Skeletal muscle tissue (tissue), 4 donors: Measurements from ENCODE around the gene ZBTB40. TPM values are rescaled to one million over a fixed set of nuclear protein-coding genes. Genes with fewer than 3 reads are reported as not detected.

Experiments used
- H3K27ac ChIP-seq: one replicate; pipeline ENCODE4 v1.7.0; 2013; ENCODE audit warnings: mild to moderate bottlenecking, low read depth, low read length, inconsistent platforms
- H3K27me3 ChIP-seq, 3 donors: one replicate each; pipeline ENCODE4 v1.7.0; 2013; ENCODE audit warnings: low read length in 3 of 3; ENCODE audit not compliant: control insufficient read depth in 3 of 3, insufficient read depth in 3 of 3
- H3K36me3 ChIP-seq, 3 donors: one replicate each; pipeline ENCODE4 v1.7.0; 2013; ENCODE audit warnings: low read length in 3 of 3; ENCODE audit not compliant: control insufficient read depth in 3 of 3, insufficient read depth in 3 of 3
- H3K4me1 ChIP-seq, 3 donors: one replicate each; pipeline ENCODE4 v1.7.0; 2013; ENCODE audit warnings: low read length in 3 of 3, mild to moderate bottlenecking in 3 of 3; ENCODE audit not compliant: control insufficient read depth in 3 of 3, insufficient read depth in 3 of 3
- H3K4me3 ChIP-seq, 3 donors: one replicate each; pipeline ENCODE4 v1.7.0; 2013; ENCODE audit warnings: low read length in 3 of 3
- H3K9ac ChIP-seq, 3 donors: one replicate each; pipeline ENCODE4 v1.7.0; 2013; ENCODE audit warnings: low read length in 3 of 3, mild to moderate bottlenecking in 3 of 3, moderate library complexity in 2 of 3, low read depth in 1 of 3
- H3K9me3 ChIP-seq, 3 donors: one replicate each; pipeline ENCODE4 v1.7.0; 2013; ENCODE audit warnings: low read length in 3 of 3; ENCODE audit not compliant: control insufficient read depth in 3 of 3
- total RNA-seq: library from RNA; depleted of rRNA; stranded (reverse); fragments of >200 nt; gene quantifications from one replicate; pipeline ENCODE4 v1.2.3, GENCODE V29; 2014
- donor health status: Osteomylitis.

Gene ZBTB40
- total RNA-seq, 1 donor from 2014 or later: 9.4 TPM

DNA sequence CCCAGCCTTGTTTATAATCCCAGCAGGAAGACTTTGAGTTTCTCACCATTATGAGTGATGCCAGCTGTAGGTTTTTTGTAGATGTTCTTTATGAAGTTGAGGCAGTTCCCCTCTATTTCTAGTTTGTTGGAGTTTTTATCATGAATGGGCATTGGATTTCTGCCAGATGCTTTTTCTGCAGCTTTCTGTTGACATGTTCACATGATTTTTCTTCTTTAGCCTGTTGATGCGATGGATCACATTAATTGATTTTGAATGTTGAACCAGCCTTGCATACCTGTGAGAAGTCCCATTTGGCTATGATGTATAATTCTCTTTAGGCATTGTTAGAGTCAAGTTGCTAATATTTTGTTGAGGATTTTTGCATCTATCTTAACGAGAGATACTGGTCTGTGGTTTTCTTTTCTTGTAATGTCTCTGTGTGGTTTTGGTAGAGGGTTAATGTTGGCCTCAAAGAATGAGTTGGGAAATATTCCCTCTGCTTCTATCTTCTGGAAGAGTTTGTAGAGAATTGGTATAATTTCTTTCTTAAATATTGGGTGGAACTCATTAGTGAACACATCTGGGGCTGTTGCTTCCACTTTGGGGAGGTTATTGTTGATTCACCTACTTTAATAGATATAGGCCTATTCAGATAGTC lies 33.2 kb downstream of the ZBTB40 start:
- no peaks in the 10 kb centered on the region for H3K27me3 ChIP-seq
- no peaks in the 10 kb centered on the region for H3K4me1 ChIP-seq
- H3K36me3 ChIP-seq: peaks cover 0 to 3% (median under 1%) of the 10 kb centered on the region in 3 donors
- peaks cover 0 to 2% (median 0%) of the 10 kb centered on the region in 3 donors for H3K9me3 ChIP-seq
- H3K27ac ChIP-seq: no peak overlapping the region
- no peak overlapping the region for H3K9ac ChIP-seq
- H3K4me3 ChIP-seq: no peak overlapping the region

DNA sequence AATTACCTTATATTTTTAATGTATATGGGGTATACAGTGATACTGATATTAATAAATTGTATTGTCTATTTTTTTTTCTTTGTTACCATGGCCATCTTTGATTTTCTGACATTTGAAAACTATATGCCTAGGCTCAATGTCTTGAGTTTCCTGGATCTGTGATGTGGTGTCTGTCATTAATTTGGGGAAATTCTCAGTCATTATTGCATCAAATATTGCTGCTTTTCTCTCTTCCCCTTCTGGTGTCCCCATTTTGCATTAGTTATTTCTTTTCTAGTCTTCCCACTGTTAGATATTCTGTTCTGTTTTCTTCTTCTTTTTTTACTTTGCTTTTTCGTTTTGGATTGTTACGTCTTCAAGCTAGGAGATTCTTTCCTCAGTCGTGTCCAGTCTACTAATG lies 33.8 kb downstream of the ZBTB40 start:
- no peaks in the 10 kb centered on the region for H3K4me1 ChIP-seq
- H3K27ac ChIP-seq: no peak overlapping the region
- no peak overlapping the region for H3K9ac ChIP-seq
- H3K4me3 ChIP-seq: no peak overlapping the region
- H3K27me3 ChIP-seq: no peaks in the 10 kb centered on the region
- H3K9me3 ChIP-seq: peaks cover 0 to 2% (median 0%) of the 10 kb centered on the region in 3 donors
- H3K36me3 ChIP-seq: peaks cover 0 to 3% (median 3%) of the 10 kb centered on the region in 3 donors

DNA sequence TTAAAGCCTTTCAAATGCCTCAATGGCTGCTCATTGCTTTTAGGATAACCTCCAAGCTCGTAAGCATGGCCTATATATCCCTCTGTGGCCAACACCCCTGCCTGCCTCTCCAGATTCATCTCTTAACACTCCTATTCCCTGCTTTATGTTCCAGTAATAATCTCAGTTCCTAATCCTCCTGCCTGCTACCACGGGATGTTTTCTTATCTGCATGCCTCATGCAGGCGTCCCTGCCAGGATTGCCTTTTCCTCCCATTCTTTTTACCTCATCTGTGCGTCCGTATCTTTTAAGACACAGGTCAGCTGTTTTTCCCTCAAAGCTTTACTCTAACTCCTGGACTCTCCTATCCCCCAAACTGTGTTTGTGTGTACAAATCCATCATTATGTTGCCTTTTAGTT lies 36.1 kb downstream of the ZBTB40 start:
- no peak overlapping the region for H3K27ac ChIP-seq
- H3K9me3 ChIP-seq: peaks cover 0 to 2% (median 0%) of the 10 kb centered on the region in 3 donors
- H3K9ac ChIP-seq: no peak overlapping the region
- peaks cover 8 to 11% (median 8%) of the 10 kb centered on the region in 3 donors for H3K4me1 ChIP-seq
- H3K4me3 ChIP-seq: no peak overlapping the region
- peaks cover 0 to 3% (median 0%) of the 10 kb centered on the region in 3 donors for H3K36me3 ChIP-seq
- H3K27me3 ChIP-seq: no peaks in the 10 kb centered on the region

DNA sequence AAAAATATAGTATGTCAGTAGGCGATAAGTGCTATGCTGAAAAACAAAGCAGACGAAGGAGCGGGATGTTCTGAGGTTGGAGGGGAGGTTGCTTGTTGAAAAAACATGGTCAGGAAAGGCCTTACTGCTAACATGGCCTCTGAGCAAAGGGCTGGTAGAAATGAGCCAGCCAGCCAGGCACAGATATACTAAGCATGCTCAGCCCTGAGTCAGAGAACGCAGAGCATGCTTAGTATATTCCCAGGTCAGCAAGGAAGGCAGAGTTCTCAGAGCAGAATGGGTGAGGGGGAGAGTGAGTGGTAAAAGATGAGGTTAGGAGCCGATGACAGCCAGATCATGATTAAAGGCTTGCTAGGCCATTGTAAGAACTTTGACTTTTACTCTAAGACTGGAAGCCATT lies 36.7 kb downstream of the ZBTB40 start:
- H3K4me1 ChIP-seq: peaks cover 8 to 11% (median 10%) of the 10 kb centered on the region in 3 donors

DNA sequence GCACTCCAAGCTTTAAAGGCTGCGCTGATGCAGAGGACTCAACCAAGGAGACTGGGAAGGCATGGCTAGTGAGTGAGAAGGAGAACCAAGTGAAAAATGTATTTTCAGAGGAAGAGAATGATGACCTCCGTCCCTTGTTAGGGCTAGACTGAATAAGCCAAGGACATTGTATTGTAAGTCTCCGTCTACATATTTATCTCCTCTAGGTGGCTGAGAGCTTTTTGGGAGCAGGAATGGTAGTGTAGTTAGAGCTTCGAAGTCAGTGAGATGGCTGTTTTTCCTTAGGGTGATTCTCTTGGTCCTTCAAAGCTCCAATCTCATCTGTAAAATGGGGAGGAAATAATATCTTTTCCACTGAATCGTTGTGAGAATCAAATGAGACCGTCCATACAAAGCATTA lies 37.6 kb downstream of the ZBTB40 start:
- no peak overlapping the region for H3K27ac ChIP-seq
- H3K9me3 ChIP-seq: peaks cover 0 to 2% (median 0%) of the 10 kb centered on the region in 3 donors
- H3K4me3 ChIP-seq: no peak overlapping the region
- H3K4me1 ChIP-seq: peaks cover 8 to 11% (median 10%) of the 10 kb centered on the region in 3 donors
- no peak overlapping the region for H3K9ac ChIP-seq
- H3K36me3 ChIP-seq: peaks cover 0 to 3% (median 0%) of the 10 kb centered on the region in 3 donors
- H3K27me3 ChIP-seq: no peaks in the 10 kb centered on the region

More for the DNA sequence above, 36.7 kb downstream of the ZBTB40 start:
- Histone ChIP-seq H3K9me3 (peaks cover 0 to 2% (median 0%) of the 10 kb centered on the region in 3 donors), H3K4me3 (no peak overlapping the region), H3K9ac (no peak overlapping the region), H3K27me3 (no peaks in the 10 kb centered on the region), H3K27ac (no peak overlapping the region), H3K36me3 (peaks cover 0 to 3% (median 0%) of the 10 kb centered on the region in 3 donors)

DNA sequence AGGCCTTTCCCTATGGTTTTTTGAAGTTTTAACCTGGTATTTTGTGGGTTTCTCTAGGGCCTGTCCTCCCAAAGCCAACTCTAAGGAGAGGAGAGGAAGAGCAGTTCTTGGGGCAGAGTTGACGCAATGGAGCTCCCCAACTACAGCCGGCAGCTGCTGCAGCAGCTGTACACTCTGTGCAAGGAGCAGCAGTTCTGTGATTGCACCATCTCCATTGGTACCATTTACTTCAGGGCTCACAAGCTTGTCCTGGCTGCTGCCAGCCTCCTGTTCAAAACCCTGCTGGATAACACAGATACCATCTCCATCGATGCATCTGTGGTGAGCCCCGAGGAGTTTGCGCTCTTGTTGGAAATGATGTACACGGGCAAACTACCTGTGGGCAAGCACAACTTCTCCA lies 38.2 kb downstream of the ZBTB40 start:
- Histone ChIP-seq H3K36me3 (peaks cover 0 to 3% (median 0%) of the 10 kb centered on the region in 3 donors), H3K9me3 (no peaks in the 10 kb centered on the region), H3K9ac (no peak overlapping the region), H3K27ac (no peak overlapping the region), H3K4me3 (no peak overlapping the region), H3K27me3 (no peaks in the 10 kb centered on the region), H3K4me1 (peaks cover 8 to 11% (median 10%) of the 10 kb centered on the region in 3 donors)

DNA sequence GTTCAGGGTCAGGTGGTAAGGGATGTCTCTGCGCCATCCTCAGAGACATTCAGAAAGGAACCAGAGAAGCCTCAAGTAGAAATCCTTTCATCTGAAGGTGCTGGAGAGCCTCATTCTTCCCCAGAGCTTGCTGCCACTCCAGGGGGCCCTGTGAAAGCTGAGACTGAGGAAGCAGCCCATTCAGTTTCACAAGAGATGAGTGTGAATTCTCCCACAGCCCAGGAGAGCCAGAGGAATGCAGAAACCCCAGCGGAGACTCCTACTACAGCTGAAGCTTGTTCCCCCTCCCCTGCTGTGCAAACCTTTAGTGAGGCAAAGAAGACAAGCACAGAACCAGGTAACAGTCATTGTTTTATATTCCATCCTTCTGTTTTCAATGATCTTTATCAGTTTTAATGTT lies 38.7 kb downstream of the ZBTB40 start:
- peaks cover 0 to 3% (median 0%) of the 10 kb centered on the region in 3 donors for H3K36me3 ChIP-seq
- no peak overlapping the region for H3K27ac ChIP-seq
- no peaks in the 10 kb centered on the region for H3K27me3 ChIP-seq
- H3K4me3 ChIP-seq: no peak overlapping the region
- H3K9ac ChIP-seq: no peak overlapping the region
- H3K4me1 ChIP-seq: peaks cover 8 to 11% (median 10%) of the 10 kb centered on the region in 3 donors
- no peaks in the 10 kb centered on the region for H3K9me3 ChIP-seq

DNA sequence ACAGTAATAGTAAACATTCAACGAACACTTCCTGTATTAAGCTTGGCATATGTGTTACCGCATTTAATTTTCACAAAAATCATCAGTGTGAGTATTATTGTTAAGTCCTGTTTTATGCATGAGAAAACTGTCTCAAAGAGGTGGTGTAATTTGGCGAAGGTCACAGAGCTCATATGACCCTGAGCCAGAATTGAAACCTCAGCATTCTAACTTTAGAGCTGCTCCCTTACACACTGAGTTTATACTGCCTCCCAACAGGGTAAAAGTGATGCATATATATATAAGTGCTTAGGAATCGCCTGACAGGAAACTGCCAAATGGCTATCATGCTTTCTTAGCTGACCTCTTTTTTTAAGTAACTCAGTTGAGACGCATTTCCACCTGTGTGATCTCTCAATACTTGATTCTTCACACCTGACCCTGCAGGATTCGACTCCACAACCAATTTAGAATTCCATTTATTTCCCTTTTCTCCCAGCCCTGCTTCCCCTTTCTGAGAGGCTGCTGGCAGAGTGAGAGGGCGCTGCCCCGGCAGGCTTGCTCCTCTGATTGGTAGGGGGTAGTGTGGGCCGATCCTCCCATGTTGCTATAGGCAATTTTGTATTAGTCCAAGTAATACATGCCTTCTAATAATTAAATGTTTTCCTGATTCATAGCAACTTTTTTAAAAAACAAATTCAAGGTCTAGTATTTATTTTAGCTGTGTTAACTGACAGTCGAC lies 40.5 kb downstream of the ZBTB40 start:
- Histone ChIP-seq H3K9me3 (no peaks in the 10 kb centered on the region), H3K4me1 (peaks cover 8 to 11% (median 10%) of the 10 kb centered on the region in 3 donors), H3K36me3 (peaks cover 0 to 4% (median 3%) of the 10 kb centered on the region in 3 donors), H3K27ac (peak overlapping the region; percentile 9), H3K27me3 (no peaks in the 10 kb centered on the region), H3K9ac (no peak overlapping the region), H3K4me3 (no peak overlapping the region)

DNA sequence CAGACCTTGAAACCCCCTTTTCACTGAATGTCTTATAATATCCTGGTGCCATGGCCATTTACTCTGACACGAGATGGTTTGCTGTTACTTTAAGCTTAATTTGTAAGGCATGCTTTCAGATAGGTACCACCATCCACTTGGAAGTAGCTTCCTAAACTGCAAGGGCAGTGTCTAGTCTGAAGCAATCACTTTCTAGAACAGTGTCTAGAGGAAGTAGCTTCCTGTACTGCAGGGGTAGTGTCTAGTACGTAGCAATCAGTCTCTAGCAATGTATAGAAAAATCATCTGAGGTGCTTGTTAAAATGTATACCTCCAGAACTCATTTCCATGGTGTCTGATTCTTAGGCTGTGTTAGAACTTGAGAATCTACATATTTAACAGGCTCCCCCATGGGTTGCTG lies 42.5 kb downstream of the ZBTB40 start:
- Histone ChIP-seq H3K9ac (no peak overlapping the region), H3K27ac (no peak overlapping the region), H3K4me1 (peaks cover 12 to 18% (median 17%) of the 10 kb centered on the region in 3 donors), H3K9me3 (no peaks in the 10 kb centered on the region), H3K4me3 (no peak overlapping the region), H3K27me3 (no peaks in the 10 kb centered on the region), H3K36me3 (peaks cover 0 to 6% (median 3%) of the 10 kb centered on the region in 3 donors)
